ENCODE results near the gene RPA3. TPM values are rescaled to one million over a fixed set of nuclear protein-coding genes. Genes with fewer than 3 reads are reported as not detected.
"Not testable (repeated sequence)": the region's sequence is repeated elsewhere in the genome, so short reads cannot be mapped to it uniquely, and the experiment has no call there.

RPA3 gene
- total RNA-seq, 1 experiment from 2014 or later, result 55.2 TPM

DNA sequence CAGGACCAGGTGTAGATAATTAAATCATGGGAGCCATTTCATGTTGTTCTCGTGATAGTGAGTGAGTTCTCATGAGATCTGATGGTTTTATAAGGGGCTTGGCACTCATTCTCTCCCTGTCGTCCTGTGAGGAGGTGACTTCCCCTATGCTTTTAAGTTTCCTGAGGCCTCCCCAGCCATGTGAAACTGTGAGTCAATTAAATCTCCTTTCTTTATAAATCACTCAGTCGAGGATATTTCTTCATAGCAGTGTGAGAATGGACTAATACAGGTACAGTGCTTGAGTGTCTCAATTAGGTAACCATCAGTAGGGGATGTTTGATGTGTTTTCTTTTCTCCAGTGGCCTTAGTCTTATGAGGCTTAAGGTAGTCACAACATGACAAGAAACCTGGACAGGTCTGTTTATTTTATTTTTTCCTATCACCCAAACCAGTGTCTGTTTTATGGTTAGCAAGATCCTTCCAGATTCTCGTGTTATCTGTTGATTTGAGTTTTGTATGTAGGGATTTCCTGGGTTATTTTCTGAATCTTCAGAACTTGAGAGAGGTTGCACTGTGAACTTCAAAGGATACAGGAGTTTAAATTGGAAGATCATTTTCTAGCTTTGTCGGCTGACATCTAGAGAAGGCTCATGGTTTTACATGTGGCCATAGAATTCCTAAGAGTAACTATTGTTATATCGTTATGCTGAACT is 45.7 kb downstream of the RPA3 start:
- DNase-seq (ENCODE audit: low read depth in 1 of 2, low spot score in 2 of 2), result no peak
- no peaks in the 10 kb centered on the region for H3K9me3 ChIP-seq (replicated peaks)
- no peak overlapping the region for H3K4me3 ChIP-seq
- no peaks in the 10 kb centered on the region; the same call in 1 of the 2 replicates for H3K36me3 ChIP-seq
- no peaks in the 10 kb centered on the region for H3K4me1 ChIP-seq (replicated peaks)
- no peak overlapping the region for H3K27ac ChIP-seq
- no peaks in the 10 kb centered on the region for H3K27me3 ChIP-seq (replicated peaks)

DNA sequence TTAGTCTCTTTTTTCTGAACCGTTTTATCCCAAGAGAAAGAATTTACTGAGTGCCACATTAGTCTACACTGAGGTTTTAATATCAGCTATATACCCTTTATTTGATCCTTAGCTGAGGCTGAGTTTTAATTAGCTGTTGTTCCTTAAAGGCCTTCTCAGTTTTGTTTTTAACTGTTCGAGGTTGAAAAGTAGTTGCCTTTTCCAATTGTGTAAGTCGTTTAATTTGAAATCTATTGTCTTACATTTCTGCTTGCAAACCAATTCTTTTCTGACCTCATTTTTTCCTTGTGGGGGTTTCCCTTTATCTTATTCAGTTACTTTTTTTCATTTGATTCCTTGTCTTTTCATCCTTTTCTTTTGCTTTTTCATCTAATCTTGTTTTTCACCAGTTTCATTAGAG is 47.0 kb downstream of the RPA3 start:
- H3K4me3 ChIP-seq, result no peak overlapping the region
- DNase-seq (ENCODE audit: low read depth in 1 of 2, low spot score in 2 of 2), result no peak

DNA sequence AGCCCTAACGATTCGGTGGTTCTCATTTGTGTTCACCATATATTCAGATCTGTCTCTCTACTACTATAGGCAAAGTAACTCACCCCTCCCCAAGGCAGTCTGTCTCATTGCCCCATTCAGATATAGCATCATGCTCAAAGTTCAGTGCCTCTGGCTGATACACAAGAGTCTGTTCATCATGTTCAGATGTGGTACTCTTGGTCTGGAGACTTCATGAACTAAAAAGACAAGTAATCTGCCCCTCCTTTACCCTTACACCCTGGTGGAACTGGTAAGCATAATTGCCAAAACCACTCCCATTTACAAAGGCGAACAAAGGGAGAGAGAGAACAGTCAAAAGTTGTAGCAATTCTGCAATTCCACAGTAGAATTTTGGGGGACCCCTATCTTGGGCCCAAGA is 47.9 kb downstream of the RPA3 start:
- H3K27me3 ChIP-seq (replicated peaks), result no peaks in the 10 kb centered on the region
- no peaks in the 10 kb centered on the region; the same call in 1 of the 2 replicates for H3K36me3 ChIP-seq
- no peaks in the 10 kb centered on the region for H3K9me3 ChIP-seq (replicated peaks)
- DNase-seq (ENCODE audit: low read depth in 1 of 2, low spot score in 2 of 2), result no peak
- H3K4me3 ChIP-seq, result no peak overlapping the region
- H3K4me1 ChIP-seq (replicated peaks), result no peaks in the 10 kb centered on the region
- no peak overlapping the region for H3K27ac ChIP-seq

More for the DNA sequence above, 47.0 kb downstream of the RPA3 start:
- no peaks in the 10 kb centered on the region; the same call in 1 of the 2 replicates for H3K36me3 ChIP-seq
- no peaks in the 10 kb centered on the region for H3K27me3 ChIP-seq (replicated peaks)
- H3K27ac ChIP-seq, result no peak overlapping the region
- H3K4me1 ChIP-seq (replicated peaks), result no peaks in the 10 kb centered on the region
- no peaks in the 10 kb centered on the region for H3K9me3 ChIP-seq (replicated peaks)

DNA sequence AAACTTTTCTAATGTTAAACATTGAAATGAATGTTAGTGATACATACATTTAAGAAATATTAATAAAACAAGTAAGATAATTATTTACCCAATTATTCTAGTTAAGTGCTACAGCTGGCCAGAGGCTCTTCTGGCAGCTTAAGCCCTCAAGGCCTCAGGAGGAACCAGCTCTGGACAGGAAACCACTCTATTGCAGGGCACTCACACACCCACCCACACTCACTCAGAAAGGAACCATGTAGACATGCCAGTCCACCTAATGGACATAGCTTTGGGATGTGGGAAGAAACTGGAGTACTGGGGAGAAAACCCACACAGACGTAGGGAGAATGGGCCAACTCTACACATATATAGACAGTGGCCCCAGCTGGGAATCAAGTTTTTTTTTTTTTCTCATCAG is 49.7 kb downstream of the RPA3 start:
- H3K27me3 ChIP-seq (replicated peaks), result no peaks in the 10 kb centered on the region
- DNase-seq (ENCODE audit: low read depth in 1 of 2, low spot score in 2 of 2), result no peak
- H3K4me3 ChIP-seq, result no peak overlapping the region
- H3K36me3 ChIP-seq, result no peaks in the 10 kb centered on the region
- H3K9me3 ChIP-seq (replicated peaks), result no peaks in the 10 kb centered on the region
- no peaks in the 10 kb centered on the region for H3K4me1 ChIP-seq (replicated peaks)
- no peak overlapping the region for H3K27ac ChIP-seq

DNA sequence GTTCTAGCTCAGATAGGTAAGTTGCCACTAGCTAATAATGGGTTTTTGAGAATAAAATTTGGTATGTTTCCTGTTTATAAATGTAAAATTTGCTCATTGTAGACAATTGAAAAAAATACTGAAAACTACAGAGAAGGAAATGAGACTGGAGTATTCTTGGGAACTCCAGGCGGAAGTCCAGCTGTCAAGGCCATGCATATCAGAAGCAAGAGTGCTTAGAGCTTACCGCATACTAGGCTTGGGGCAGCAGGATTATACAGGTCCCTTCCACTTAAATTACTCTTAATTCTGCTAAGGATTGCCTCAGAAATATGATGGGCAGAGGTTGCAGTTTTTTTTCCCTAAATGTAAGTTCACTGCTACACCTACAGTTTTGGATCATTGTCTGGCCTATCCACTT is 51.2 kb downstream of the RPA3 start:
- no peaks in the 10 kb centered on the region for H3K9me3 ChIP-seq (replicated peaks)
- no peaks in the 10 kb centered on the region for H3K4me1 ChIP-seq (replicated peaks)
- H3K27ac ChIP-seq, result no peak overlapping the region
- H3K36me3 ChIP-seq, result no peaks in the 10 kb centered on the region
- H3K4me3 ChIP-seq, result no peak overlapping the region
- no peak for DNase-seq (ENCODE audit: low read depth in 1 of 2, low spot score in 2 of 2)
- no peaks in the 10 kb centered on the region for H3K27me3 ChIP-seq (replicated peaks)

DNA sequence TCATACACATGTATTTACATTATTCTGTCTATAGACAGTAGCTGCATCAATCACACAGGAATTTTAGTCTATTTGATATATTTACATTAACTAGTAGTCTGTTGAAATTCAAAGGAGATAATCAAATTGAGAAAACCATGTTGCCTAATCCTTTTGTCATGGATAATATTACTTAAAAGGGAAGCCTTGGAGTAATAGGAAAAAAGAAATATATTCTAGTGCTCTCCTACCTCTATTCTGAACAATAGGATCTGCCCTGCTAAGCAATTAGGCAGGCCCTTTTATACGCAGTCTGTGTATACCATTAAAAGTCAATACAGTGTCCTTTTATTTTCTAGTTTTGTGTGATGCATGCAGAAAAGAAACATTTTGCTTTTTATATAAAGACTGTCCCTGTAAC is 53.4 kb downstream of the RPA3 start:
- no peak for DNase-seq (ENCODE audit: low read depth in 1 of 2, low spot score in 2 of 2)
- H3K36me3 ChIP-seq, result no peaks in the 10 kb centered on the region
- no peak overlapping the region for H3K4me3 ChIP-seq
- H3K9me3 ChIP-seq (replicated peaks), result no peaks in the 10 kb centered on the region
- H3K27me3 ChIP-seq (replicated peaks), result no peaks in the 10 kb centered on the region
- no peaks in the 10 kb centered on the region for H3K4me1 ChIP-seq (replicated peaks)
- H3K27ac ChIP-seq, result no peak overlapping the region

DNA sequence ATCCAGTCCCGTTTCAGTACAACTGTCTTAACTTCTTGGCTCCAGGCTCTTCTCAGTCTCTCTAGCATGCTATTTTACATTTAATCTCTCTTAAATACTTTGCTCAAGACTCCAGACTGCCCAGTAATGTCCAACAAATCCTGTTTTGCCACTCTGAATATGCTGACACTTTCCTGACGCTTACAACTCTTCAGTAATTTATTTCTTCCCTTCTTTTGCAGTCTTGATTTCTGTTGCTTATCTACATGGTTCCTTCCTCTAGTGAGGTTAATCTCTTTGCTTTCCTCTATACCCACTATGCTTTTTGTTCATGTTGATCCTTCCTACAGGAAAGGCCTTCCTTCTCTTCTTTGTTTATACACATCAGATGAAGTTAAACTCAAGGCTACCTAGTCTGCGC is 54.1 kb downstream of the RPA3 start:
- no peaks in the 10 kb centered on the region for H3K36me3 ChIP-seq
- H3K4me3 ChIP-seq, result no peak overlapping the region
- no peaks in the 10 kb centered on the region for H3K4me1 ChIP-seq (replicated peaks)
- H3K9me3 ChIP-seq (replicated peaks), result no peaks in the 10 kb centered on the region
- no peaks in the 10 kb centered on the region for H3K27me3 ChIP-seq (replicated peaks)
- H3K27ac ChIP-seq, result no peak overlapping the region
- DNase-seq (ENCODE audit: low read depth in 1 of 2, low spot score in 2 of 2), result no peak

DNA sequence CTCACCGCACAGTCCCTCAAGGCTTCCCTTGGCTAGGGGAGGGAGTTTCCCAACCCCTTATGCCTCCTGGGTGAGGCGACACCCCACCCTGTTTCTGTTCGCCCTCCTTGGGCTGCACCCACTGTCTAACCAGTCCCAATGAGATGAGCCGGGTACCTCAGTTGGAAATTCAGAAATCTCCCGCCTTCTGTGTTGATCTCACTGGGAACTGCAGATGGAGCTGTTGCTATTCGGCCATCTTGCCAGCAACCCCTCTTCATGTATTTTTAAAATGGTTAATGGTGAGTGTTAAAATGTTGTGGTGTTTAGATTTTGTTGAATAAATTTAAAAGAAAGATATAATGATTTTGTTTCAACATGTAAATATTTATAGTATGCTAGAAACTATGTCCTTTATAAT is 55.9 kb downstream of the RPA3 start:
- Histone ChIP-seq H3K27ac (no peak overlapping the region), H3K27me3 (replicated peaks) (no peaks in the 10 kb centered on the region), H3K4me1 (replicated peaks) (no peaks in the 10 kb centered on the region), H3K9me3 (replicated peaks) (no peaks in the 10 kb centered on the region), H3K4me3 (no peak overlapping the region), H3K36me3 (no peaks in the 10 kb centered on the region)
- no peak for DNase-seq (ENCODE audit: low read depth in 1 of 2, low spot score in 2 of 2)

DNA sequence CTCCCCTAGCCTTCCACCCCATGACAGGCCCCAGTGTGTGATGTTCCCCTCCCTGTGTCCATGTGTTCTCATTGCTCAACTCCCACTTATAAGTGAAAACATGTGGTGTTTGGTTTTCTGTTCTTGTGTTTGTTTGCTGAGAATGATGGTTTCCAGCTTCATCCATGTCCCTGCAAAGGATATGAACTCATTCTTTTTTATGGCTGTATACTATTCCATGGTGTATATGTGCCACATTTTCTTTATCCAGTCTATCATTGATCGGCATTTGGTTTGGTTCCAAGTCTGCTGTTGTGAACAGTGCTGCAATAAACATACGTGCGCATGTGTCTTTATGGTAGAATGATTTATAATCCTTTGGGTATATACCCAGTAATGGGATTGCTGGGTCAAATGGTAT is 61.9 kb downstream of the RPA3 start:
- not testable (repeated sequence) for H3K9me3 ChIP-seq (replicated peaks); H3K4me1 ChIP-seq (replicated peaks); H3K27ac ChIP-seq; H3K36me3 ChIP-seq; DNase-seq (ENCODE audit: low read depth in 1 of 2, low spot score in 2 of 2); H3K27me3 ChIP-seq (replicated peaks); H3K4me3 ChIP-seq

DNA sequence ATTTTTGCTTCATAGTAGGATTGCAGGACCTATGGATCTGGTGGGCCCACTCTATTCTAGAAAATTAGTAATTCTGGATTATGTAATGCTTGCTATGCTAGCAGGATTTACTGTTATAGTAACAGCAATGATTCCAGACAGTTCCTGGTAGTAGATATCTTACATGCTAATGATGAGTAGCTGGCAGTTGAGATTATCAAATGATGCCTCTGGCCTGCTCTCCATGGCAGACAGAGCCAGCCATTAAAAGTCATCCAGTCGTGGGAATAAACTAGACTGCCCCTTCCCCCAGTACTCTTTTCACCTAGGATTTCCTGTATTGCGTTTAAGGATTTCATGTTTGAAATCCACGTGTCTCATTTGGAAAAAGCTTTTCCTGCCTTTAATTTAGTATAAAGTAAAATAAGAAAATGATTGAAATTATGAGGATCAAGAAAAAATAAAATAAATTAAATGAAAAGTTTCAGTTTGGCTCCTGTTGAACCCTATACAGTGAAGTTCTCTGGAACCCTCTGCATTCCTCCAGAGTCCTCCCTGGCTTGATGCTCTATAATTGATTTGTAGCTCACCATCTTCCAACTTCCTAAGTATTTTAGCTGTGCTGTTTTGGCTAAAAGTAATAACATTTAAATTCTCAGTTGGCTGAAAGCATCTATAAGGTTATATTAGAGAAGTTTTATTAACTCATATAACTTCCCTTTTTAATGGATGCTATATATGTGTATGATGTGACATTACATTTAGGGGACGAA is 63.3 kb downstream of the RPA3 start:
- Histone ChIP-seq H3K36me3 (no peaks in the 10 kb centered on the region), H3K4me1 (replicated peaks) (no peaks in the 10 kb centered on the region; the same call in 1 of the 2 replicates), H3K9me3 (replicated peaks) (no peaks in the 10 kb centered on the region), H3K27me3 (replicated peaks) (no peaks in the 10 kb centered on the region), H3K4me3 (no peak overlapping the region), H3K27ac (no peak overlapping the region)
- no peak for DNase-seq (ENCODE audit: low read depth in 1 of 2, low spot score in 2 of 2)

DNA sequence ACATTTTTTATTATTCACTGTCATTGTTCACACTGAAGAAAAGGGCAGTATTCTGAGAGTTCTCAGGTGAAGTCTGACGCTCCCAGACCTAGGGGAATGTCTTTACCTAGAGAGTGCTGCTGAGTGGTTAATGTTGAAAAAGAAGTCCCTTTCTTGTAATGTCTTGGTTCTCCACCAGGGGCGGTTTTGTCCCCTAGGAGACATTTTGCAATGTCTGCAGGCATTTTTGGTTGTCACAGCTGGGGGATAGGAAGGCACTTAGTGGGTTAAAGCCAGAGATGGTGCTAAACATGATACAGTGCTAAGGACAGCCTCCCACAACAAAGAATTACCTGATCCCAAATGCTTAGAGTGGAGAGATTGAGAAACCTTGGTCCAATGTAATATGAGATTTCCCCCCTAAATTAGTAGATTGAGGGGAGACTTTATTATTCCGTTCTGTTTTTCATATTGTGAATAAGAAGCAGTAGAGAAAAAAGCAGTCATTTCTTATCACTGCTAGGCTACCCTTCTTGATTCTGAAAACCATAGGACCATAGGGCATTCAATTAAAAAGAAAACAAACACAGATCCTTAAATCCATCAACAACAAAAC is 64.7 kb downstream of the RPA3 start:
- H3K27ac ChIP-seq, result no peak overlapping the region
- no peaks in the 10 kb centered on the region for H3K36me3 ChIP-seq
- no peaks in the 10 kb centered on the region for H3K27me3 ChIP-seq (replicated peaks)
- no peaks in the 10 kb centered on the region; the same call in 1 of the 2 replicates for H3K4me1 ChIP-seq (replicated peaks)
- peak in 1 of 2 experiments; percentile 9 for DNase-seq (ENCODE audit: low read depth in 1 of 2, low spot score in 2 of 2)
- H3K9me3 ChIP-seq (replicated peaks), result no peaks in the 10 kb centered on the region
- H3K4me3 ChIP-seq, result no peak overlapping the region

DNA sequence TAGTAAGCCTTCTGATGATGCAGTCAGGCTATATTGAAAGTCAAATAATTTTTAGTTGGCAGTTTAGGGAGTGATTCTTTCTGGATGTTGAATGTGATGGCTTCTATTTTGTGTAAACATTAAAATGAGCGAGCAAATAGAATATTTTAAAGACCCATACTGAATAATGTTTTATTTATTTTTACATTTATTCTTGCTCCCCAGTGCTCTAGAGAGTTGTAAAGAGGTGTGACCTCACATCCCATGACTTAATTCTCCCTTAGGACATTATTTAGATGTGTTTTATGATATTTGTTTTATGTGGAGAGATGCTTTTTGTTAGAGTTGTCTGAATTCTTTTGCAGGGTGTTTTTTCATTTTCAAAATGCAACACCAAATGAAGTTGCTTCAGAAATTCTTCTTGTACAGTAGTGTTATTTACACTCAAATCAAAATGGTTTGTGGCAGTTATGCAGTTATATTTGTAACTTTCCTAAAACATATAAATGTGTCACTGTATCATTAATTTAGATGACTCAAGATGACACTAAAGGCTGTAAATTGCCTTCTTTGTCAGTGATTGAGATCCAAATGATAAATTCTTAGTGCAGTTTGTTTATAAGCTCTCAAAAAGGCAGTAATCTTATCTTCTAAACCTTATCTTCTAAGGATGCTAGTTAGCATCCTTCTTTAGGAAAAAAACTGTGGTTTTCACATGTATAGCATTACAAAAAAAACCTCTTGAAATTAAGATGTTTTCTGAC is 65.4 kb downstream of the RPA3 start:
- Histone ChIP-seq H3K27ac (no peak overlapping the region), H3K27me3 (replicated peaks) (no peaks in the 10 kb centered on the region), H3K4me3 (no peak overlapping the region), H3K36me3 (no peaks in the 10 kb centered on the region), H3K9me3 (replicated peaks) (no peaks in the 10 kb centered on the region), H3K4me1 (replicated peaks) (no peaks in the 10 kb centered on the region; the same call in 1 of the 2 replicates)
- DNase-seq (ENCODE audit: low read depth in 1 of 2, low spot score in 2 of 2), result no peak

DNA sequence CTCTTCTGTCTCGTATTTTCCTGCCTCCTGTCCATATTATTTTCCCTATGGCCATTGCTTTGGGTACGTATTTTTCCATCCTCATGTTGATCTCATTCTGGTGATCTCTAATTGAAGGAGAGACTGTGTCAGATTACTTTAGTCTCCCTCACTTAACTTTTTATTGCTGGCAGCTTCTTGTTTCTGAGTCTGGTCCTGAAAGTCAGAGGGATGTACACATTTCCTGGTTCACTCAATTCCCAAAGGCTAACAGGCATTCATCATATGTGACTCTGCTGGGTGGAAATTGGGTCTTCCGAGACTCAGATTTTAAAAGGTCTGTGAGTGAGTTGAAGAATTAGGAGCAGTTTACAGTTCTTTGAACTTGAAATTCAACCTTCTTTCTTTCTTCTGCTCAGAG is 66.9 kb downstream of the RPA3 start:
- Histone ChIP-seq H3K27me3 (replicated peaks) (no peaks in the 10 kb centered on the region), H3K27ac (no peak overlapping the region), H3K36me3 (no peaks in the 10 kb centered on the region), H3K4me1 (replicated peaks) (no peaks in the 10 kb centered on the region; the same call in 1 of the 2 replicates), H3K9me3 (replicated peaks) (no peaks in the 10 kb centered on the region), H3K4me3 (no peak overlapping the region)
- no peak for DNase-seq (ENCODE audit: low read depth in 1 of 2, low spot score in 2 of 2)

All from SJSA1 (cell line).